Fibroblast of villous mesenchyme (primary cell): ENCODE measurements around the gene MTHFD1L. TPM values are rescaled to one million over a fixed set of nuclear protein-coding genes. Genes with fewer than 3 reads are reported as not detected.
A peak's percentile ranks its signal among the peaks of the same experiment; 100 is the strongest.

Source experiments
- DNase-seq: peaks from one replicate; pipeline ENCODE4 v3.0.0-alpha.2; 2010; ENCODE audit warnings: low read depth
- H3K4me3 ChIP-seq: 2 replicates; pipeline ENCODE4 v1.5.1; 2011; ENCODE audit warnings: low read depth, mild to moderate bottlenecking, low read length
- total RNA-seq: library from RNA; depleted of rRNA; stranded (reverse); fragments of >200 nt; gene quantifications from 2 replicates; pipeline ENCODE4 v1.2.3, GENCODE V29; 2012
- TF ChIP-seq, protein P1 (sequence below): IDR thresholded peaks from 2 replicates; pipeline ENCODE4 v1.5.1; 2012; ENCODE audit warnings: low read depth, mild to moderate bottlenecking, low read length; ENCODE audit not compliant: insufficient read depth

Gene MTHFD1L
- total RNA-seq, 1 donor: 43.2 TPM

DNA sequence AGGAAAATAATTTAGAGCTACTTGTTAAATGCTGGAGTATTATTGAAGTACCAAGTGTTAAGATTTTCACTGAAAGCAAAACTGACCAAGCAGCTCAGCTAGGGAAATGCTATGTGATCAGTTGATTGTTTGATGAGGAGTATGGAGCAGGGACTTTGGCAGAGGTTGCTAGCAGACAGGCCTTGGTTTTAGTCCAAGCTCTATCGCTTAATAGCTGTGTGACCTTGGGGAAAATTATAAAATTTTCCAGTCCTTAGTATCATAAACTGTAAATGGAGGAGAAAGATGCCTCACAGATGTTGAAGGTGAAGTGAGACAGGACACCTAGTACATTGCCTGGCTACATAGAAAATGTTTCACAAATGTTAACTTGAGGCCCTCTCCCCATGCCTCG is 136.6 kb downstream of the MTHFD1L start:
- TF ChIP-seq, protein P1, sequence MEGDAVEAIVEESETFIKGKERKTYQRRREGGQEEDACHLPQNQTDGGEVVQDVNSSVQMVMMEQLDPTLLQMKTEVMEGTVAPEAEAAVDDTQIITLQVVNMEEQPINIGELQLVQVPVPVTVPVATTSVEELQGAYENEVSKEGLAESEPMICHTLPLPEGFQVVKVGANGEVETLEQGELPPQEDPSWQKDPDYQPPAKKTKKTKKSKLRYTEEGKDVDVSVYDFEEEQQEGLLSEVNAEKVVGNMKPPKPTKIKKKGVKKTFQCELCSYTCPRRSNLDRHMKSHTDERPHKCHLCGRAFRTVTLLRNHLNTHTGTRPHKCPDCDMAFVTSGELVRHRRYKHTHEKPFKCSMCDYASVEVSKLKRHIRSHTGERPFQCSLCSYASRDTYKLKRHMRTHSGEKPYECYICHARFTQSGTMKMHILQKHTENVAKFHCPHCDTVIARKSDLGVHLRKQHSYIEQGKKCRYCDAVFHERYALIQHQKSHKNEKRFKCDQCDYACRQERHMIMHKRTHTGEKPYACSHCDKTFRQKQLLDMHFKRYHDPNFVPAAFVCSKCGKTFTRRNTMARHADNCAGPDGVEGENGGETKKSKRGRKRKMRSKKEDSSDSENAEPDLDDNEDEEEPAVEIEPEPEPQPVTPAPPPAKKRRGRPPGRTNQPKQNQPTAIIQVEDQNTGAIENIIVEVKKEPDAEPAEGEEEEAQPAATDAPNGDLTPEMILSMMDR: no peak
- DNase-seq: no peak
- H3K4me3 ChIP-seq: no peak overlapping the region

DNA sequence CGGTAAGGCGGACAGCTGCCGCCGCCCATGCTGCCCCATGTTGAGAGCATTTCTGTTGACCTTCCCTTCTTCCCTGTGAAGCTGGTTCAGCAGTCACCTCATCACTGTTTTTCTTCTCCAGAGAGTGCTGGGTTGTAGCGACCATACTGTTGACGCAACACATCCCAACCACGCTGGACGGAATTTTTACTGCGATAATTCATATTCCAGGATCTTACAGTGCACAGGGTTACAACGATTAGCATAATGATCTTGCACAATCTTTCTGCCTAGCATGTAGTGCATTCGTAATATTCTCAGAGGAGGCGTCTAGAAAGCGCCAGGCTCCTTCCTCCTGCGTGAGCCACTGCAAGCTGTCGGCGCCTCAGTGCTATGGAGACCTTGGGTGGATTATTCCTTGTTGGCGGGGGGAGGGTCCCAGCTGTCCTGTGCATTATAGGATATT is 137.0 kb downstream of the MTHFD1L start:
- no peak overlapping the region for H3K4me3 ChIP-seq
- DNase-seq: peak; percentile 90
- TF ChIP-seq, protein P1: no peak

- H3K4me3 ChIP-seq: no peak overlapping the region
- TF ChIP-seq, protein P1: no peak
Measured at GRCh38 chr6:151004383-151005024, 139.0 kb downstream of the MTHFD1L start.

GRCh38 chr6:151005164-151005563 is 139.7 kb downstream of the MTHFD1L start:
- DNase-seq: no peak
- TF ChIP-seq, protein P1: no peak
- H3K4me3 ChIP-seq: no peak overlapping the region

More at GRCh38 chr6:151004383-151005024, 139.0 kb downstream of the MTHFD1L start:
- DNase-seq: peak; percentile 94

GRCh38 chr6:151005896-151006632 is 140.6 kb downstream of the MTHFD1L start:
- DNase-seq: no peak
- TF ChIP-seq, protein P1: no peak

DNA sequence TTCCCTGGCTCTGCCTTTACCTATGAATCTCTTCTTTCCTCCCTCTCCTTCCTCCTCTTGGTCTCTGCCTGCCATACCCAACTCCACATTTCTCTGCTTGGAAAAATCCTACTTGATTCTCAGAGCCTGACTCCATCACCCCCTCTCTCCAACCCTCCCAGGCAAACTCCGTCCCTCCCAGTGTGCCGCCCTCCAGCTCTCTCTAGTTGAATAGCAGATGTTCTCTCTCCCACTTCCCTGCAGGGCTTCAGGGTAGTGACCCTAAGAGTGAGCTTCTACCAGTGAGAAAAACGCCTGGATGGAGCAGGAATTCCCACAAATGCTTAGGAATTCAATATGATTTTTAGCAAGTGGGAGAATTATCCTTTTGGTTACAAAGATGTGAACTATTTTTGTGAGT is 141.6 kb downstream of the MTHFD1L start:
- TF ChIP-seq, protein P1: no peak
- H3K4me3 ChIP-seq: no peak overlapping the region
- no peak for DNase-seq

More at GRCh38 chr6:151005896-151006632, 140.6 kb downstream of the MTHFD1L start:
- no peak overlapping the region for H3K4me3 ChIP-seq
